Activated T-cell treated with anti-CD3 and anti-CD28 coated beads, Interleukin-2, amount 50 U/mL, for 72 hours (primary cell): Measurements from ENCODE around the gene RAB44. TPM values are rescaled to one million over a fixed set of nuclear protein-coding genes. Genes with fewer than 3 reads are reported as not detected.

Experiments
- ATAC-seq, 2 donors: fragments of 150-1000 bp; cut with Tn5 transposase; replicated peaks in 1 of 2; 2 replicates each; pipeline ENCODE4 v1.10.0; 2021; ENCODE audit warnings: moderate library complexity in 2 of 2, mild to moderate bottlenecking in 1 of 2
- DNase-seq, 2 donors: peaks; one replicate each; pipeline ENCODE4 v3.0.0; 2021 to 2022; ENCODE audit warnings: mixed read lengths in 1 of 2
- H3K27ac Mint-ChIP-seq: one replicate; pipeline ENCODE4 v1.8.0; 2022; ENCODE audit warnings: mild to moderate bottlenecking, moderate library complexity, mixed read lengths
- H3K27me3 Mint-ChIP-seq: one replicate; pipeline ENCODE4 v1.8.0; 2022; ENCODE audit warnings: low read depth, mixed read lengths
- H3K36me3 Mint-ChIP-seq, 2 donors: one replicate each; pipeline ENCODE4 v1.8.0; 2022; ENCODE audit warnings: mixed read lengths in 2 of 2, mild to moderate bottlenecking in 1 of 2; ENCODE audit not compliant: insufficient read depth in 2 of 2
- H3K4me1 Mint-ChIP-seq: one replicate; pipeline ENCODE4 v1.8.0; 2022; ENCODE audit warnings: low read depth, mixed read lengths
- H3K4me3 Mint-ChIP-seq, 2 donors: one replicate each; pipeline ENCODE4 v1.8.0; 2022; ENCODE audit warnings: mild to moderate bottlenecking in 2 of 2, mixed read lengths in 2 of 2, moderate library complexity in 2 of 2
- H3K9me3 Mint-ChIP-seq, 2 donors: one replicate each; pipeline ENCODE4 v1.8.0; 2022; ENCODE audit warnings: mixed read lengths in 2 of 2
- total RNA-seq, 2 donors: library from RNA; stranded (reverse); gene quantifications; one replicate each; pipeline ENCODE4 v1.2.3, GENCODE V29; 2022

RAB44 gene
- total RNA-seq, 2 donors from 2014 or later: 0.05 to 0.09 TPM

DNA sequence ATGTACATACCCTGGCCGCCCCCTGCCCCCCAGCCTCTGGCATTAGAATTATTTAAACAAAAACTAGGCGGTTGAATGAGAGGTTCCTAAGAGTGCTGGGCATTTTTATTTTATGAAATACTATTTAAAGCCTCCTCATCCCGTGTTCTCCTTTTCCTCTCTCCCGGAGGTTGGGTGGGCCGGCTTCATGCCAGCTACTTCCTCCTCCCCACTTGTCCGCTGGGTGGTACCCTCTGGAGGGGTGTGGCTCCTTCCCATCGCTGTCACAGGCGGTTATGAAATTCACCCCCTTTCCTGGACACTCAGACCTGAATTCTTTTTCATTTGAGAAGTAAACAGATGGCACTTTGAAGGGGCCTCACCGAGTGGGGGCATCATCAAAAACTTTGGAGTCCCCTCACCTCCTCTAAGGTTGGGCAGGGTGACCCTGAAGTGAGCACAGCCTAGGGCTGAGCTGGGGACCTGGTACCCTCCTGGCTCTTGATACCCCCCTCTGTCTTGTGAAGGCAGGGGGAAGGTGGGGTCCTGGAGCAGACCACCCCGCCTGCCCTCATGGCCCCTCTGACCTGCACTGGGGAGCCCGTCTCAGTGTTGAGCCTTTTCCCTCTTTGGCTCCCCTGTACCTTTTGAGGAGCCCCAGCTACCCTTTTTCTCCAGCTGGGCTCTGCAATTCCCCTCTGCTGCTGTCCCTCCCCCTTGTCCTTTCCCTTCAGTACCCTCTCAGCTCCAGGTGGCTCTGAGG is 11.5 kb upstream of the RAB44 start:
- Mint-ChIP-seq H3K27ac (no peak overlapping the region), H3K27me3 (no peaks in the 10 kb centered on the region), H3K4me1 (peaks cover 50% of the 10 kb centered on the region), H3K9me3 (no peaks in the 10 kb centered on the region), H3K36me3 (peaks cover 0 to 4% of the 10 kb centered on the region in 2 donors), H3K4me3 (no peak overlapping the region)
- ATAC-seq: no peak
- DNase-seq: no peak

DNA sequence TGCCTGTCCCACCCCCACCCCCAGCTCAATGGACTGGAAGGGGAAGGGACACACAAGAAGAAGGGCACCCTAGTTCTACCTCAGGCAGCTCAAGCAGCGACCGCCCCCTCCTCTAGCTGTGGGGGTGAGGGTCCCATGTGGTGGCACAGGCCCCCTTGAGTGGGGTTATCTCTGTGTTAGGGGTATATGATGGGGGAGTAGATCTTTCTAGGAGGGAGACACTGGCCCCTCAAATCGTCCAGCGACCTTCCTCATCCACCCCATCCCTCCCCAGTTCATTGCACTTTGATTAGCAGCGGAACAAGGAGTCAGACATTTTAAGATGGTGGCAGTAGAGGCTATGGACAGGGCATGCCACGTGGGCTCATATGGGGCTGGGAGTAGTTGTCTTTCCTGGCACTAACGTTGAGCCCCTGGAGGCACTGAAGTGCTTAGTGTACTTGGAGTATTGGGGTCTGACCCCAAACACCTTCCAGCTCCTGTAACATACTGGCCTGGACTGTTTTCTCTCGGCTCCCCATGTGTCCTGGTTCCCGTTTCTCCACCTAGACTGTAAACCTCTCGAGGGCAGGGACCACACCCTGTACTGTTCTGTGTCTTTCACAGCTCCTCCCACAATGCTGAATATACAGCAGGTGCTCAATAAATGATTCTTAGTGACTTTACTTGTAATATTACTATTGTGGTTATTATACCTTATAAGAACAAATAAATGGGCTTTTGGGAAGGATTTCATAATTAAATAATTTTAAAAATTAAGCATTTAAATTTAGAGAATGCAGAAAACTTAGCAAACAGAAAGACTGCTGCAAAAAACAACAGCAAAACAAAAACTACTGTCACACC is 10.7 kb upstream of the RAB44 start:
- no peak overlapping the region for H3K27ac Mint-ChIP-seq
- ATAC-seq (no peak), DNase-seq (no peak)
- H3K9me3 Mint-ChIP-seq: no peaks in the 10 kb centered on the region
- H3K4me3 Mint-ChIP-seq: no peak overlapping the region
- H3K36me3 Mint-ChIP-seq: peaks cover 0 to 4% of the 10 kb centered on the region in 2 donors
- H3K4me1 Mint-ChIP-seq: peaks cover 50% of the 10 kb centered on the region
- H3K27me3 Mint-ChIP-seq: no peaks in the 10 kb centered on the region

DNA sequence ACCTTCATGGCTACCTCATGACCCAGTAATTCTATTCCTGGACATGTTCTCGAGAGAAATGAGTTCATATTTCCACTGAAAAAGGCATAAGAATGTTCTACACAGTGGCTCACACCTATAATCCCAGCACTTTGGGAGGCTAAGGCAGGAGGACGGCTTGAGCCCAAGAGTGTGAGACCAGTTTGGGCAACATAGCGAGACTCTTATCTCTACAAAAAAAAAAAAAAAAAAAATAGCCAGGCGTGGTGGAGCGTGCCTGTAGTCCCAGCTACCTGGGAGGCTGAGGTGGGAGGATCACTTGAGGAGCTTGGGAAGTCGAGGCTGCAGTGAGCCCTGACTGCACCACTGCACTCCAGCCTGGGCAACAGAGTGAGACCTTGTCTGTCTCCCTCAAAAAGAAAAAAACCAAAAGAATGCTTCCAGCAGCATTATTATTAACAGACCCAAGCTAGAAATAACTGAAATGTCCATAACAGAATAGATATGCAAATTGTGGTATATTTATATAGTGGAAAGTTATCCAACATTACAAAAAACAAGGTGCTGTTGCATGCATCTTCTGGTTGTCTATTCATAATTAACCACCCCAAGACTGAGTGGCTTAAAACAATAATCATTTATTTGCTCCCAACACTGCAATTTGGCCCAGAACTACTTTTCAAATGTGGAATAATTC is 9.4 kb upstream of the RAB44 start:
- DNase-seq: no peak
- no peak overlapping the region for H3K27ac Mint-ChIP-seq
- no peak overlapping the region for H3K4me3 Mint-ChIP-seq
- H3K36me3 Mint-ChIP-seq: peaks cover 0 to 4% of the 10 kb centered on the region in 2 donors
- H3K4me1 Mint-ChIP-seq: peaks cover 47% of the 10 kb centered on the region
- H3K9me3 Mint-ChIP-seq: no peaks in the 10 kb centered on the region
- ATAC-seq: no peak
- H3K27me3 Mint-ChIP-seq: no peaks in the 10 kb centered on the region

DNA sequence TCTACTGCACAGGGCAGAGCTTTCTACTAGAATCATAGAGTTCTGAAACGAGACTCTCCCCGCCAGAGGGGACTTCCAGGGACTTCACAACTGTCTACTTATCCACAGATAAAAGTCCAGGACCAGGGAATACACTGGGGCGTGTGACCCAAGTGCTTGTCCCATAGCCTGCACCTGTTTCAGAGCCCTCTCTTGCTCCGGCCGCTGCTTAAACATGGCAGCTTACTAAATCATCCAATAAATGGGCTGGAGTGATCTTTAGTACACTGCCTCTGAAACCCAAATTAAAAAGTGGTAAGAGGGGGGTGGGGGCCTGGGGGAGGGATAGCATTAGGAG is 8.9 kb upstream of the RAB44 start:
- DNase-seq (no peak), ATAC-seq (no peak)
- Mint-ChIP-seq H3K4me1 (peaks cover 47% of the 10 kb centered on the region), H3K9me3 (no peaks in the 10 kb centered on the region), H3K27ac (no peak overlapping the region), H3K4me3 (no peak overlapping the region), H3K27me3 (no peaks in the 10 kb centered on the region), H3K36me3 (peaks cover 0 to 3% of the 10 kb centered on the region in 2 donors)

DNA sequence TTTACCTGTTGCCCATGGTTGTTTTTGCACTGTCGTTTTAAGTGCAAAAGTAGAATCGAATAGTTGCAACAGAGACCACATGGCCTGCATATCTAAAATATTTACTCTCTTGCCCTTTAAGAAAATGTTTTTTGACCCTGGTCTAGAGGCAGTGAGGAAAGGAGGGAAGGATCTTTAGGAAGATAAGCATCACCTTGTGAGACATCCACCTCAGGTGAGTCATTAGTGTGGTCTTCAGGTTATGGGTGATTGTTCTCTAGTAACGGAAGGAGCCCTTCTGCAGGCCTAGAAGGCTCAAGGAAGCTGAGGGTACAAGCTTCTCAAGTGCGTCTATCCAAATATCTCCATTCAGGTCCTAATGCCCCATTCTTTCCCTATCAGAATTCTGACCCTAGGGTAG is 6.6 kb upstream of the RAB44 start:
- no peak overlapping the region for H3K27ac Mint-ChIP-seq
- no peaks in the 10 kb centered on the region for H3K9me3 Mint-ChIP-seq

DNA sequence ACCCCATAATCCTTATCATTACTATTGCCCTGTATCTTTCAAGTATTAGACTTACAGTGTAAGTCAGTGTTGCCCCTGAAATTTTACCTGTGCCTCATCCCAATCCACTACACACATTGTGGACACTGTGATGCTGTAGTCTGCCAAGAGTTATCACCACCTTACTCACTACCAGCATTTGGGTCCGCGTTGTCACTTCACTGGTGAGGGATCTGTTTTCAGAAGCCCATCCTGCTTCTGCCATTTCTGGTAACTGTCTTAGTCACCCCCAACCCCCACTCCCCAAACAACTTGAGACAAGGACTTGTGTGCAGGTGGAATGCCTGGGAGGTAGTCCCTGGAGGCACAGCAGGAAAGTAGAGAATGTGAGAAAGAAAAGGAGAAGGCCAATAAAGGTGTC is 6.0 kb upstream of the RAB44 start:
- DNase-seq: no peak
- no peaks in the 10 kb centered on the region for H3K27me3 Mint-ChIP-seq
- H3K4me1 Mint-ChIP-seq: peaks cover 65% of the 10 kb centered on the region
- no peak overlapping the region for H3K27ac Mint-ChIP-seq
- ATAC-seq: peak in 1 of 2 donors; percentile 35
- peak overlapping the region; percentile 10 to 20 for H3K4me3 Mint-ChIP-seq
- H3K36me3 Mint-ChIP-seq: peaks cover 0 to 4% of the 10 kb centered on the region in 2 donors
- no peaks in the 10 kb centered on the region for H3K9me3 Mint-ChIP-seq

More for the DNA sequence above, 6.6 kb upstream of the RAB44 start:
- Mint-ChIP-seq H3K4me1 (peaks cover 59% of the 10 kb centered on the region), H3K27me3 (no peaks in the 10 kb centered on the region), H3K4me3 (no peak overlapping the region), H3K36me3 (peaks cover 0 to 4% of the 10 kb centered on the region in 2 donors)
- ATAC-seq (peak; percentile 35 to 42), DNase-seq (no peak)

DNA sequence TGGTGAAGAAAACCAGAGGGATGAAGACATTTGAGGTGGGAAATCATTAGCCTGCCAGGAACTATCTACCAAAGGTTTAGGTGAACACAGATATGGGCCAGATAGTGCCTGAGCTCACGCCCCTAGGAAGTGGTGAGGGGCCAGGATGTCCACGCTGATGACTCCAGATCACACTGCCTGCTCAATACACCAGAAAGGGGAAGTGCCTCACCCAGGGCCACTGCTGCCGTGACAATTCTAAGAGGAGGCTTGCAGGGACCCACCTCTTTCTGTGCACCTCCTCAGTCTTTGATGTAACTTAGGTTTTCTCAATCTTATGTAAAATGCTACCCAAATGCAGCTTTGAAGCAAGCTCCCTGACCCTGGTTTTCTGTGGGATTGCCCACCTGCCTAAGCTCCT is 5.4 kb upstream of the RAB44 start:
- Mint-ChIP-seq H3K4me1 (peaks cover 71% of the 10 kb centered on the region), H3K27ac (peak overlapping the region; percentile 13), H3K27me3 (no peaks in the 10 kb centered on the region), H3K4me3 (no peak overlapping the region), H3K9me3 (no peaks in the 10 kb centered on the region), H3K36me3 (peaks cover 0 to 2% of the 10 kb centered on the region in 2 donors)
- DNase-seq (peak; percentile 45 to 47), ATAC-seq (peak; percentile 59 to 70)

DNA sequence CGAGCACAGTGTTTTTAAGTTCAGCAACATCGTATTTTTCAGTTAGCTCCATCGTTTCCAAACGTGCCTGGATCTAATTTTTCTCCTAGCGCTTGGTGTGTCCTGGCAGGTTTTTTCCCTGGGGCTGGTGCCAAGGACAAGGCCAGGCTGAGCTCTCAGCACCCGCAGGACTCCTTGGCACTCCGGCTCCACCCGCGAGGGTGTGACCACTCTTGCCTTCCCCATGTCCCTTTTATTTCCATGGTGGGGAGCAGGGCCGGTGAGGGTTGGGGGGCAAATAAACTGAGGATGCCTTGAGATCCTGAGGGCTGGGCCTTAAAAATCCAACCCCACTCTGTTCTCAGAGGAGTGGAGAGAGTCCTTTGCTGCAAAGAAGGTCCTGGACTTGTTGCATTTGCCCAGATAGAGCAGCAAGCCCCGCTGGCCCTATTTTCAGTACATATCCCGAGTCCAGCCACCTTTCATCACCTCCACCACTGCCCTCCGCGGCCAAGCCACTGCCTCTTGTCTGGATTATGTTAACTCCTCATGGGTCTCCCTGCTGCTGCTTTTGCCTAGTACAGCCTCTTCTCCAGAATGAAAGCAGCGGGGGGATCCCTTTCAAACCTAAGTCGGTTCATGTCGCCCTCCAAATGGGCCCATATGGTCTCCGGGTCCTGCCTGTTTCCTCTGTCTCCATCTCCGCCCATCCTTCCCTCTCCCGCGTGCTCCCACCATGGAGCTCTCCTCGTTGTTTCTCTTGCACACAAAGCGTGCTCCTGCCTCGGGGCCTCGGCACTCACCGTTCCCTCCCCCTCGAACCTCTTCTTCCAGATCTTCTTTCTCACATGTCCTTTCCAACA is 4.5 kb upstream of the RAB44 start:
- no peak for ATAC-seq
- Mint-ChIP-seq H3K27ac (no peak overlapping the region), H3K4me3 (no peak overlapping the region), H3K36me3 (peaks cover 0 to 2% of the 10 kb centered on the region in 2 donors), H3K27me3 (no peaks in the 10 kb centered on the region), H3K4me1 (peaks cover 71% of the 10 kb centered on the region), H3K9me3 (no peaks in the 10 kb centered on the region)
- no peak for DNase-seq

DNA sequence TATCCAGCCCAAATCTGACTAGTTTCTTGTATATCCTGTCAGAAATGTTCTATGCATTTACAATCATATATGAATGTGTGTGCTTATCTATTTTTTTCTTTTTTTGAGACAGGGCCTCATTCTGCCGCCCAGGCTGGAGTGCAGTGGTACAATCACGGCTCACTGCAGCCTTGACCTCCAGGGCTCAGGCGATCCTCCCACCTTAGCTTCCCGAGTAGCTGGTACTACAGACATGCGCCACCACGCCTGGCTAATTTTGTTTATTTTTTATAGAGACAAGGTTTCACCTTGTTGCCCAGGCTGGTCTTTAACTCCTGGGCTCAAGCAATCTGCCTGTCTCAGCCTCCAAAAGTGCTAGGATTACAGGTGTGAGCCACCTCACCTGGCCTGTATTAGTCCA is 3.0 kb upstream of the RAB44 start:
- peaks cover 0 to 2% of the 10 kb centered on the region in 2 donors for H3K36me3 Mint-ChIP-seq
- peaks cover 66% of the 10 kb centered on the region for H3K4me1 Mint-ChIP-seq
- DNase-seq (no peak), ATAC-seq (no peak)
- peak overlapping the region; percentile 4 to 19 for H3K4me3 Mint-ChIP-seq
- H3K27ac Mint-ChIP-seq: peak overlapping the region; percentile 22
- no peaks in the 10 kb centered on the region for H3K9me3 Mint-ChIP-seq
- H3K27me3 Mint-ChIP-seq: peaks cover 8% of the 10 kb centered on the region

DNA sequence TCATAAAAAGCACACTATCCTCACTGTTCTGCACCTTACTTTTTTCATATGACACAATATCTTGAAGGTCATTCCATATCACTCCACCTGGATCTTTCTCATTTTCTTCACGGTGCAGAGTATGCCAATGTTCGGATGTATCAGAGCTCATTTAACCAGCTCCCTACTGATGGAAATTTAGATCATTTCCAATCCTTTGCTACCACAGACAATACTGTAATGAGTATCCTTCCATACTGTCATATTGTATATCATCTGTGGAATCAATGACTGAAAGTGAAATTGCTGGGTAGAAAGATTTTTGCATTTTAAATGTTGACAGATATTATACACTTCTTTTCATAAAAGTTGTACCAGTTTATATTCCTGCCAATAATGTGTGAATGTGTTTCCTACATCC is 2.2 kb upstream of the RAB44 start:
- ATAC-seq: peak; percentile 80 to 88
- no peak for DNase-seq
- Mint-ChIP-seq H3K27me3 (peaks cover 8% of the 10 kb centered on the region), H3K36me3 (peaks cover 0 to 2% of the 10 kb centered on the region in 2 donors), H3K27ac (peak overlapping the region; percentile 11), H3K4me1 (peaks cover 59% of the 10 kb centered on the region), H3K9me3 (no peaks in the 10 kb centered on the region), H3K4me3 (peak overlapping the region; percentile 27 to 35)

DNA sequence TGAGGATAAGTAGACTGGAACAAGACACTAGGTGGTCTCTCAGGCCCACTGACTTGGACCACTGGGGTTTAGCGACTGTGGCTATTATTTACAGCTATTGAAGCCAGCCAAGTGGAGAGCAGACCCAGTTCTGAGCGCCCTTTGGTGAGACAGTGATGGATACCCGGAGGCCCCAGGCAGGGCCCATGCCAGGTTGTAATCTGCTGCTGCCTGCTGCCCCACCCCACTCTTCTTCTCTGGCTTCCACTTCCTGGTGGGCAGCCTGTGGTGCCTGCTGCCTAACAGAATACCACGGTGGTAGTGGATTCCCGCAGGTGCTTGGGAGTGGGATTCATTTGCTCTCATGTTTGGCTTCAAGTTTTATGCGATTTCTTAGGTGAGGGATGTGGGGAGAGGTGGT is 570 bp downstream of the RAB44 start:
- Mint-ChIP-seq H3K9me3 (no peaks in the 10 kb centered on the region), H3K27ac (no peak overlapping the region)
- no peak for ATAC-seq

DNA sequence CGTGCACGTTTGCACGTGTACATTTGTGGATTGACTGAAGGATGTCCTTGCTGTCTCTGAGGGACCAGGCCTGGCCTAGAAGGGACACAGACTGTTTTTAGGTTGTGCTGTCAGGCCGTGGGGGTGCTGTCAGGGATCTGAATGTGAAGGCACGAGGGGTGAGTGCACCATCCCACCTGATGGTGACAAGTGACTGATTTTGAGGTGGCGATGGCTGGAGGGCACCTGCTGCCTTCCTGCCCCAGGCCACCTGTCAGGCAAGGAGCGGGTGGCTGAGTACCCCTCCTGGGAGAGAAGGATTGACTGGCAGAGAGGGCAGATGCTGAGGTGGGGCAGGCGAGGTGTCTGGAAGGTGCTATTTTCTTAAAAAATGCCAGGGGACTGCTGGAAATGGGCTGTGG is 1.2 kb downstream of the RAB44 start:
- Mint-ChIP-seq H3K27ac (no peak overlapping the region), H3K36me3 (peaks cover 0 to 2% of the 10 kb centered on the region in 2 donors), H3K4me1 (peaks cover 38% of the 10 kb centered on the region), H3K9me3 (no peaks in the 10 kb centered on the region), H3K4me3 (no peak overlapping the region), H3K27me3 (peaks cover 22% of the 10 kb centered on the region)
- no peak for DNase-seq
- ATAC-seq: no peak

More for the DNA sequence above, 570 bp downstream of the RAB44 start:
- no peak overlapping the region for H3K4me3 Mint-ChIP-seq
- DNase-seq: no peak
- peaks cover 44% of the 10 kb centered on the region for H3K4me1 Mint-ChIP-seq
- H3K27me3 Mint-ChIP-seq: peaks cover 16% of the 10 kb centered on the region
- H3K36me3 Mint-ChIP-seq: peaks cover 0 to 2% of the 10 kb centered on the region in 2 donors
